Measurements from ENCODE around the gene C1QTNF2. TPM values are rescaled to one million over a fixed set of nuclear protein-coding genes. Genes with fewer than 3 reads are reported as not detected.

Gene C1QTNF2
- total RNA-seq, 4 donors from 2014 or later = 0.59 to 16.5 (median 3.0) TPM

DNA sequence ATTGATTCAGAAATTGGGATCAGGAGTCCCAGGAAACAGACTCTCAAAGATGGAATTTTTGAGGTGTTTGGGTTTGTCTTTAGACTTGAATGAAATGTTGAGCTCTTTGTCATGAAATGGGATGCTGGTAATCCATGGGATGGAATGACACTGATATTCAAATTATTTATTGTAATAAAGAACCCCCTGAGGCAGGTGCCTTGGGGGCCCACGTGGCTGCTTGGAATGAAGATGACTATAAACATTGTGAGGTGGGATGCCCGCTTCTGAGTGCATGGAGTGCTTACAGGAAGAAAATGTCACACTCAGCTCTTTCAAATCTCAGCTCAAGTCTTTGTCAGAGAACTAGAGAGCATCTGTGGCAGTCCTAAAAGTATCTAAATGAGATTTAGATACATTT is 9.6 kb upstream of the C1QTNF2 start:
- H3K27me3 ChIP-seq = no peaks in the 10 kb centered on the region
- TF ChIP-seq, protein P1, sequence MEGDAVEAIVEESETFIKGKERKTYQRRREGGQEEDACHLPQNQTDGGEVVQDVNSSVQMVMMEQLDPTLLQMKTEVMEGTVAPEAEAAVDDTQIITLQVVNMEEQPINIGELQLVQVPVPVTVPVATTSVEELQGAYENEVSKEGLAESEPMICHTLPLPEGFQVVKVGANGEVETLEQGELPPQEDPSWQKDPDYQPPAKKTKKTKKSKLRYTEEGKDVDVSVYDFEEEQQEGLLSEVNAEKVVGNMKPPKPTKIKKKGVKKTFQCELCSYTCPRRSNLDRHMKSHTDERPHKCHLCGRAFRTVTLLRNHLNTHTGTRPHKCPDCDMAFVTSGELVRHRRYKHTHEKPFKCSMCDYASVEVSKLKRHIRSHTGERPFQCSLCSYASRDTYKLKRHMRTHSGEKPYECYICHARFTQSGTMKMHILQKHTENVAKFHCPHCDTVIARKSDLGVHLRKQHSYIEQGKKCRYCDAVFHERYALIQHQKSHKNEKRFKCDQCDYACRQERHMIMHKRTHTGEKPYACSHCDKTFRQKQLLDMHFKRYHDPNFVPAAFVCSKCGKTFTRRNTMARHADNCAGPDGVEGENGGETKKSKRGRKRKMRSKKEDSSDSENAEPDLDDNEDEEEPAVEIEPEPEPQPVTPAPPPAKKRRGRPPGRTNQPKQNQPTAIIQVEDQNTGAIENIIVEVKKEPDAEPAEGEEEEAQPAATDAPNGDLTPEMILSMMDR (IDR thresholded peaks at IDR 0.05) = no peak
- no peak for TF ChIP-seq POLR2A (IDR thresholded peaks at IDR 0.05)
- no peaks in the 10 kb centered on the region for H3K9me3 ChIP-seq
- DNase-seq = no peak
- intact Hi-C loops (cut with DNase I; ENCODE audit: low total_unique reads) = no loop called here
- H3K4me1 ChIP-seq = no peaks in the 10 kb centered on the region
- H3K36me3 ChIP-seq = no peaks in the 10 kb centered on the region
- H3K4me3 ChIP-seq = no peak overlapping the region
- no peak overlapping the region for H3K27ac ChIP-seq

DNA sequence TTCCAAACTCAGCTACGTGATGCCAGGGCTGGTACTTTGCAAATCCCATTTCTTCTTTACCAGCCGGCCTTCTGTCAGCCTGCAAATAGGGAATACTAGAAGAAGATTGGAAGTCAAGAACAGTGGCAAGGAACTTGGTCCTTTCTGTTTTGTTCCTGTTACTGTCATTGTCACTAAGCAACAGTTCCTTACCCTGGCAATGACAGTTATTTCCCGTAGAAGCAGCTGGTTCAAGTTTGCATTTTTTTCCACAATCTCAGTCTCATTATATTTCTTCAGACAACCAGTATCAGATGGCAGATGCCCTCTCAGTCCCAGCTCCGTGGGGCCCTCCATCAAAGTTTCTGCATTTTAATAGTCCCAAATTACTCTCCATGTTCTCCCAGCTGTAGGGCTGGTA is 9.1 kb upstream of the C1QTNF2 start:
- Histone ChIP-seq H3K27ac (no peak overlapping the region), H3K27me3 (no peaks in the 10 kb centered on the region), H3K4me1 (no peaks in the 10 kb centered on the region), H3K9me3 (no peaks in the 10 kb centered on the region), H3K4me3 (no peak overlapping the region), H3K36me3 (no peaks in the 10 kb centered on the region)
- intact Hi-C loops (cut with DNase I; ENCODE audit: low total_unique reads) = no loop called here
- TF ChIP-seq, protein P1 (IDR thresholded peaks at IDR 0.05) = no peak
- no peak for TF ChIP-seq POLR2A (IDR thresholded peaks at IDR 0.05)
- no peak for DNase-seq

DNA sequence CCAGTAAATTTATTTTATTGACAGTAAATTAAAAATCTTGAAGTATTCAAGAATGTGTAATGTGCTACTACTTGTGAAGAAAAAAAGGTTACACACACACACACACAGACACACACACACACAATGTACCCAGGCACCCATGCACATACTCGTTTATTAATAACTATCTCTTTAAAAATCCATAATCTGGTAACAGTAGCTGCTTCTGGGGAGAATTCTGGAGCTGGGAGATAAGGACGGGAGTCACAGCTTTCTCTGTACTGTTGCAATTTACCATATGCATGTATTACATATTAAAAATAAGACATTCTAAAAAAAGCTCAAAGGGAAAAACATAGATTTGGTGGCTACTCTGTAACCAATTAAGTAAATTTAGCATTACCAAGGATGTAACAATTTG is 7.9 kb upstream of the C1QTNF2 start:
- no peaks in the 10 kb centered on the region for H3K27me3 ChIP-seq
- H3K9me3 ChIP-seq = no peaks in the 10 kb centered on the region
- H3K4me1 ChIP-seq = no peaks in the 10 kb centered on the region
- no peak for TF ChIP-seq POLR2A (IDR thresholded peaks at IDR 0.05)
- TF ChIP-seq, protein P1 (IDR thresholded peaks at IDR 0.05) = no peak
- H3K4me3 ChIP-seq = no peak overlapping the region
- no peak overlapping the region for H3K27ac ChIP-seq
- no peak for DNase-seq
- no peaks in the 10 kb centered on the region for H3K36me3 ChIP-seq
- intact Hi-C loops (cut with DNase I; ENCODE audit: low total_unique reads) = no loop called here

DNA sequence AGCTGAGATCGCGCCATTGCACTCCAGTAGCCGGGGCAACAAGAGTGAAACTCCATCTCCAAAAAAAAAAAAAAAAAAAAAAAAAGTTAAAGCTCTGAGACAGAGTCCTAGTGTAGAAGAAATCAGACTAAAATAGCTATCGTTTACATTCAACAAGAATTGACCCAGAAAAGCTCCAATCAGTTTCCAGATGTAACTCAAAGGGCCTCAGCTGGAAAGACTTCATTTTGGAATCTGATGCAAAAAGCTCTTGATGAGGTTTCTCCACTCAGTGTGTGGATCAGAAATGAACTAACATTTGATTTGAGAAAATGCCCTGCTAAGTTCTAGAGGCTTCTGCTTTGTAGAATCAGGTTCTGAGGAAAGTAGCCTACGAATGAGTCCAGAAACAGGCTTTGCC is 7.2 kb upstream of the C1QTNF2 start:
- Histone ChIP-seq H3K36me3 (no peaks in the 10 kb centered on the region), H3K27me3 (no peaks in the 10 kb centered on the region), H3K4me3 (no peak overlapping the region), H3K27ac (no peak overlapping the region), H3K9me3 (no peaks in the 10 kb centered on the region), H3K4me1 (no peaks in the 10 kb centered on the region)
- no peak for TF ChIP-seq POLR2A (IDR thresholded peaks at IDR 0.05)
- TF ChIP-seq, protein P1 (IDR thresholded peaks at IDR 0.05) = no peak
- no peak for DNase-seq
- intact Hi-C loops (cut with DNase I; ENCODE audit: low total_unique reads) = no loop called here

DNA sequence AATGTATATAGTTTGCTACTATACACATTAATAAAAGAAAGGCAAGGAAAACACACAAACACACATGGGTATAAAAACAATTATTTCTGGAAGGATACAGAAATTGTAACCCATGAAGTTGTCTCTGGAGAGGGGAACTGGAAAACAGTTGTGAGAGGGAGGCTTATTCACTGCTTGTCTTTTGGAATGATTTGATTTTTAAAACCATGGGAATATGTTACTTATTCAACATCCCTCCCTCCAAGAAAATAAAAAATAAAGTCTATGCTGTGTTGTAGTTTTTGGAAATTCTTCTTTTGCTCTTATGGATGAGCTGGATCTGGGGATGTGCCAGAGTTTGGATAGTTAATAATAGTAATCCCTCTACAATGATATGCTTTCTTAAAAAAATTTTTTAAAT is 6.0 kb upstream of the C1QTNF2 start:
- intact Hi-C loops (cut with DNase I; ENCODE audit: low total_unique reads) = no loop called here
- Histone ChIP-seq H3K27me3 (no peaks in the 10 kb centered on the region), H3K27ac (no peak overlapping the region), H3K36me3 (no peaks in the 10 kb centered on the region), H3K4me3 (no peak overlapping the region), H3K4me1 (no peaks in the 10 kb centered on the region), H3K9me3 (no peaks in the 10 kb centered on the region)
- TF ChIP-seq POLR2A (IDR thresholded peaks at IDR 0.05) = no peak
- TF ChIP-seq, protein P1 (IDR thresholded peaks at IDR 0.05) = no peak
- DNase-seq = no peak
